Right lobe of liver (tissue), 4 donors: Measurements from ENCODE around the gene CNTNAP5.

Source experiments
- CTCF ChIP-seq, 4 donors: fragments of 200-600 bp in 3 of 4; fragments of 450-650 bp in 1 of 4; IDR thresholded peaks; one replicate each; pipeline versions ENCODE4 v1.5.1 to v1.8.0; 2016 to 2022; ENCODE audit warnings: antibody characterized with exemption in 4 of 4, mild to moderate bottlenecking in 2 of 4
- POLR2A ChIP-seq: fragments of 450-650 bp; IDR thresholded peaks from one replicate; pipeline ENCODE4 v1.6.1; 2017; ENCODE audit warnings: antibody characterized with exemption, mild to moderate bottlenecking
- donor health status: DM: no; HTN: no; CAD: no.
- donor health status: DM: no; HTN: no; CAD: no.
- donor health status: DM: no; HTN: yes; CAD: no.

GRCh38 chr2:124776332-124776731 is 751.2 kb downstream of the CNTNAP5 start:
- TF ChIP-seq POLR2A, result no peak
- no peak for TF ChIP-seq CTCF (IDR thresholded peaks at IDR 0.05)
